ENCODE results near the gene ASB9. TPM values are rescaled to one million over a fixed set of nuclear protein-coding genes. Genes with fewer than 3 reads are reported as not detected.

Gene ASB9
- total and polyA plus RNA-seq, 2 of the 8 experiments (the other 6 are each of a cell fraction or from before 2014, with no cell fraction given): 0.54 to 1.2 TPM

DNA sequence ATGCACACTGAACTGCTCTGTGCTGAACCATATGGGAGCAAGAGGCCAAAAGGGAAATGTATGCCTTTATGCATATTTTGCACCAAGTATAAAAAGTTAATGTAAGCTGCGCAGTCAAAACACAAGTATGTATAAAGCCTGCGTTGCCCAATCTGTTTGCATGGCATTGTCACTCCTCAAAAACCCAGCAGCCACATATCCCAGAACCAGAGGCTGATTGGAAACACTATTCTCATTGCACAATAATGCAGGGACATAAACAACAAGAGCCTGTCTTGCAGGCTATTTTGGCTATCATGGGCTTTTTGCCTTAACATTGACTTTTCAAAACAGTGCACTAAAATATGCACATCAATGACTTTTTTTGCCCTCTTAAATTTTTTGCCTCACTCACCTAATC lies 5.1 kb upstream of the ASB9 start:
- no peak overlapping the region for H4K8ac ChIP-seq (ENCODE audit: extremely low read depth, insufficient read depth, low read length)
- no peak overlapping the region for H3K4ac ChIP-seq (replicated peaks; ENCODE audit: insufficient read length, low read depth, low read length)
- H3K4me2 ChIP-seq (ENCODE audit: insufficient read depth in 1 of 2, low read depth in 2 of 2, low read length in 2 of 2): no peak overlapping the region
- H2BK15ac ChIP-seq (ENCODE audit: low read length): no peak overlapping the region
- H3K36me3 ChIP-seq (ENCODE audit: control insufficient read depth in 2 of 4, insufficient read depth in 4 of 4, low read length in 3 of 4): no peaks in the 10 kb centered on the region
- H2AFZ ChIP-seq (ENCODE audit: low read length): no peak overlapping the region
- H3K27me3 ChIP-seq (replicated peaks in 1 of 4; ENCODE audit: control insufficient read depth in 3 of 4, extremely low read depth in 1 of 4, insufficient read depth in 3 of 4, low read length in 3 of 4): no peaks in the 10 kb centered on the region
- no peaks in the 10 kb centered on the region for H3K9me3 ChIP-seq (ENCODE audit: insufficient read depth in 2 of 2, low read depth in 1 of 2, low read length in 1 of 2)
- POLR2A ChIA-PET (ENCODE audit: partially characterized antibody): no interaction called here
- no peak overlapping the region for H3K4me3 ChIP-seq (ENCODE audit: extremely low read depth in 1 of 4, insufficient read depth in 2 of 4, low read depth in 3 of 4, low read length in 4 of 4)
- no peaks in the 10 kb centered on the region for H3K79me2 ChIP-seq (ENCODE audit: control insufficient read depth in 1 of 2, insufficient read depth in 2 of 2, low read length in 2 of 2)
- H3K18ac ChIP-seq (ENCODE audit: extremely low read depth, low read length): no peak overlapping the region
- no peaks in the 10 kb centered on the region for H4K20me1 ChIP-seq (replicated peaks in 1 of 2; ENCODE audit: control insufficient read depth in 1 of 2, insufficient read depth in 2 of 2, low read length in 2 of 2)
- no peak overlapping the region for H3K27ac ChIP-seq (ENCODE audit: low read depth, low read length)
- H2BK20ac ChIP-seq (ENCODE audit: low read length): no peak overlapping the region
- no peak overlapping the region for H4K5ac ChIP-seq (ENCODE audit: insufficient read length, low read depth, low read length)
- no peak overlapping the region for H4K91ac ChIP-seq (replicated peaks; ENCODE audit: insufficient read length, low read length)
- H2AK5ac ChIP-seq (ENCODE audit: low read depth, low read length): no peak overlapping the region
- no peaks in the 10 kb centered on the region for H3K23me2 ChIP-seq (ENCODE audit: low read depth, low read length)
- no peak overlapping the region for H3K56ac ChIP-seq (replicated peaks; ENCODE audit: insufficient read length, low read depth, low read length)
- H3K9ac ChIP-seq (replicated peaks in 1 of 4; ENCODE audit: extremely low read depth in 1 of 4, low read depth in 3 of 4, low read length in 3 of 4): no peak overlapping the region
- FAIRE-seq: no peak
- H3K79me1 ChIP-seq (ENCODE audit: low read depth, low read length): no peaks in the 10 kb centered on the region
- CTCF ChIA-PET (ENCODE audit: partially characterized antibody): interaction anchor here (1.0 kb wide), 1 partner anchor 9 kb away, joined by 3 read pairs; no protein-coding TSS in a partner anchor
- H3K14ac ChIP-seq (ENCODE audit: insufficient read length): no peak overlapping the region
- 100% methylated on average over 1 of the region's 2 CpGs; no CpG with 5 or more reads in 1 of the 2 experiments for WGBS, 2 experiments (ENCODE audit: extremely low coverage in 1 of 2, insufficient coverage in 1 of 2, insufficient read length in 1 of 2, insufficient replicate concordance in 2 of 2, low coverage in 1 of 2, low lambda C conversion rate in 2 of 2, missing lambda C conversion rate in 1 of 2)
- H3K23ac ChIP-seq (ENCODE audit: insufficient read length): no peak overlapping the region
- no peak overlapping the region for H2BK5ac ChIP-seq (ENCODE audit: low read depth, low read length)
- no peak overlapping the region for H2BK120ac ChIP-seq (replicated peaks; ENCODE audit: low read depth, low read length)
- no peak for DNase-seq (ENCODE audit: low read depth in 1 of 2, low spot score in 2 of 2)
- no peak overlapping the region for H2BK12ac ChIP-seq (ENCODE audit: low read depth, low read length)
- H3K4me1 ChIP-seq (replicated peaks in 1 of 4; ENCODE audit: control insufficient read depth in 3 of 4, insufficient read depth in 4 of 4, low read length in 3 of 4): 0 out of 7 replicates have a peak, but pooled peaks cover 0 to under 1% (median 0%) of the 10 kb centered on the region in 4 experiments
- TF ChIP-seq KDM1A (IDR thresholded peaks at IDR 0.05; ENCODE audit: borderline replicate concordance, low read length): no peak
- no peak for TF ChIP-seq YY1 (IDR thresholded peaks at IDR 0.05; ENCODE audit: low read depth, low read length)
- no peak for TF ChIP-seq MAFK (IDR thresholded peaks at IDR 0.05; ENCODE audit: low read depth, low read length)
- no peak for TF ChIP-seq JUND (IDR thresholded peaks at IDR 0.05; ENCODE audit: low read length)
- TF ChIP-seq, protein P1, sequence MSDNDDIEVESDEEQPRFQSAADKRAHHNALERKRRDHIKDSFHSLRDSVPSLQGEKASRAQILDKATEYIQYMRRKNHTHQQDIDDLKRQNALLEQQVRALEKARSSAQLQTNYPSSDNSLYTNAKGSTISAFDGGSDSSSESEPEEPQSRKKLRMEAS (IDR thresholded peaks at IDR 0.05): no peak
- TF ChIP-seq, protein P2, sequence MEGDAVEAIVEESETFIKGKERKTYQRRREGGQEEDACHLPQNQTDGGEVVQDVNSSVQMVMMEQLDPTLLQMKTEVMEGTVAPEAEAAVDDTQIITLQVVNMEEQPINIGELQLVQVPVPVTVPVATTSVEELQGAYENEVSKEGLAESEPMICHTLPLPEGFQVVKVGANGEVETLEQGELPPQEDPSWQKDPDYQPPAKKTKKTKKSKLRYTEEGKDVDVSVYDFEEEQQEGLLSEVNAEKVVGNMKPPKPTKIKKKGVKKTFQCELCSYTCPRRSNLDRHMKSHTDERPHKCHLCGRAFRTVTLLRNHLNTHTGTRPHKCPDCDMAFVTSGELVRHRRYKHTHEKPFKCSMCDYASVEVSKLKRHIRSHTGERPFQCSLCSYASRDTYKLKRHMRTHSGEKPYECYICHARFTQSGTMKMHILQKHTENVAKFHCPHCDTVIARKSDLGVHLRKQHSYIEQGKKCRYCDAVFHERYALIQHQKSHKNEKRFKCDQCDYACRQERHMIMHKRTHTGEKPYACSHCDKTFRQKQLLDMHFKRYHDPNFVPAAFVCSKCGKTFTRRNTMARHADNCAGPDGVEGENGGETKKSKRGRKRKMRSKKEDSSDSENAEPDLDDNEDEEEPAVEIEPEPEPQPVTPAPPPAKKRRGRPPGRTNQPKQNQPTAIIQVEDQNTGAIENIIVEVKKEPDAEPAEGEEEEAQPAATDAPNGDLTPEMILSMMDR (IDR thresholded peaks at IDR 0.05; ENCODE audit: control extremely low read depth in 1 of 3, insufficient read depth in 1 of 3, low read depth in 1 of 3, low read length in 3 of 3): no peak
- TF ChIP-seq RNF2 (IDR thresholded peaks at IDR 0.05; ENCODE audit: borderline replicate concordance, low read depth, low read length, missing control alignments, poor library complexity, severe bottlenecking): no peak
- TF ChIP-seq, protein P3, sequence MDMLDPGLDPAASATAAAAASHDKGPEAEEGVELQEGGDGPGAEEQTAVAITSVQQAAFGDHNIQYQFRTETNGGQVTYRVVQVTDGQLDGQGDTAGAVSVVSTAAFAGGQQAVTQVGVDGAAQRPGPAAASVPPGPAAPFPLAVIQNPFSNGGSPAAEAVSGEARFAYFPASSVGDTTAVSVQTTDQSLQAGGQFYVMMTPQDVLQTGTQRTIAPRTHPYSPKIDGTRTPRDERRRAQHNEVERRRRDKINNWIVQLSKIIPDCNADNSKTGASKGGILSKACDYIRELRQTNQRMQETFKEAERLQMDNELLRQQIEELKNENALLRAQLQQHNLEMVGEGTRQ (IDR thresholded peaks at IDR 0.05; ENCODE audit: low read length): no peak
- no peak for TF ChIP-seq SUZ12 (IDR thresholded peaks at IDR 0.05; ENCODE audit: low read length)
- no peak for TF ChIP-seq KDM5A (IDR thresholded peaks at IDR 0.05; ENCODE audit: low read length)
